WTC11 (cell line): Measurements from ENCODE around the gene CLEC12A. TPM values are rescaled to one million over a fixed set of nuclear protein-coding genes. Genes with fewer than 3 reads are reported as not detected.
"Not testable (repeated sequence)": the region's sequence is repeated elsewhere in the genome, so short reads cannot be mapped to it uniquely, and the experiment has no call there.

ENCODE experiments used
- ATAC-seq: fragments of 200-7000 bp; cut with Tn5 transposase; 2 replicates; pipeline ENCODE4 v1.10.0; 2021; ENCODE audit warnings: mild to moderate bottlenecking, moderate library complexity
- CTCF ChIA-PET: fragments of 300-600 bp; sonication (Branson Sonifier 250); formaldehyde crosslinking; loops from one replicate; lab custom pipeline; 2021; ENCODE audit warnings: antibody characterized with exemption; lab: Charles Lee
- POLR2A ChIA-PET: fragments of 350-600 bp; sonication (Branson Sonifier 250); formaldehyde crosslinking; loops from one replicate; lab custom pipeline; 2021; ENCODE audit warnings: antibody characterized with exemption; lab: Charles Lee
- DNase-seq: peaks from one replicate; pipeline ENCODE4 v3.0.0; 2021; ENCODE audit warnings: low spot score
- H3K27ac Mint-ChIP-seq: 2 replicates; pipeline ENCODE4 v1.8.0; 2021; ENCODE audit warnings: mixed read lengths
- H3K27me3 Mint-ChIP-seq: 2 replicates; pipeline ENCODE4 v1.8.0; 2021; ENCODE audit warnings: low read depth, mild to moderate bottlenecking, moderate library complexity, mixed read lengths
- H3K36me3 Mint-ChIP-seq: 2 replicates; pipeline ENCODE4 v1.8.0; 2021; ENCODE audit warnings: mixed read lengths
- H3K4me1 Mint-ChIP-seq: 2 replicates; pipeline ENCODE4 v1.8.0; 2022; ENCODE audit warnings: mixed read lengths
- H3K4me3 Mint-ChIP-seq: 2 replicates; pipeline ENCODE4 v1.8.0; 2021; ENCODE audit warnings: mild to moderate bottlenecking, moderate library complexity, mixed read lengths
- H3K9me3 Mint-ChIP-seq: 2 replicates; pipeline ENCODE4 v1.8.0; 2021; ENCODE audit warnings: mixed read lengths
- ARID4B ChIP-seq: sonication (generic); formaldehyde crosslinking; IDR thresholded peaks from 2 replicates; pipeline ENCODE4 v1.8.0; 2023; ENCODE audit warnings: missing genetic modification reagents, mild to moderate bottlenecking, borderline replicate concordance
- CREM ChIP-seq: sonication (generic); formaldehyde crosslinking; IDR thresholded peaks from 2 replicates; pipeline ENCODE4 v1.8.1; 2022; ENCODE audit warnings: mild to moderate bottlenecking, missing genetic modification reagents, moderate library complexity
- ELF4 ChIP-seq: sonication (generic); formaldehyde crosslinking; IDR thresholded peaks from 2 replicates; pipeline ENCODE4 v1.8.1; 2022; ENCODE audit warnings: low read depth, mild to moderate bottlenecking, moderate library complexity, missing genetic modification reagents
- EMX1 ChIP-seq: fragments of 250-450 bp; sonication (Bioruptor Pico); IDR thresholded peaks from 2 replicates; pipeline ENCODE4 v1.8.0; 2021; ENCODE audit warnings: mild to moderate bottlenecking
- ETV6 ChIP-seq: sonication (generic); formaldehyde crosslinking; IDR thresholded peaks from 2 replicates; pipeline ENCODE4 v1.8.1; 2022; ENCODE audit warnings: mild to moderate bottlenecking, missing genetic modification reagents
- GABPB1 ChIP-seq: sonication (generic); formaldehyde crosslinking; IDR thresholded peaks from 2 replicates; pipeline ENCODE4 v1.8.1; 2023; ENCODE audit warnings: mild to moderate bottlenecking, missing genetic modification reagents
- IRF1 ChIP-seq: sonication (generic); formaldehyde crosslinking; IDR thresholded peaks from 2 replicates; pipeline ENCODE4 v1.8.0; 2023; ENCODE audit warnings: missing genetic modification reagents
- MAX ChIP-seq: sonication (generic); formaldehyde crosslinking; IDR thresholded peaks from 2 replicates; pipeline ENCODE4 v1.8.0; 2022; ENCODE audit warnings: mild to moderate bottlenecking, missing genetic modification reagents
- PRDM15 ChIP-seq: sonication (generic); formaldehyde crosslinking; IDR thresholded peaks from 2 replicates; pipeline ENCODE4 v1.8.0; 2022; ENCODE audit warnings: missing genetic modification reagents
- ZBTB43 ChIP-seq: sonication (generic); formaldehyde crosslinking; IDR thresholded peaks from 2 replicates; pipeline ENCODE4 v1.8.1; 2023; ENCODE audit warnings: mild to moderate bottlenecking, missing genetic modification reagents
- ZNF138 ChIP-seq: sonication (generic); formaldehyde crosslinking; conservative IDR thresholded peaks from 2 replicates; pipeline ENCODE4 v1.8.1; 2022; ENCODE audit warnings: mild to moderate bottlenecking, moderate library complexity, missing genetic modification reagents
- ZSCAN18 ChIP-seq: fragments of 250-450 bp; sonication (Bioruptor Pico); IDR thresholded peaks from 2 replicates; pipeline ENCODE4 v2.1.2; 2022; ENCODE audit warnings: mild to moderate bottlenecking, moderate library complexity
- total RNA-seq: library from RNA; stranded (reverse); gene quantifications from 3 replicates; pipeline ENCODE4 v1.2.3, GENCODE V29; 2021

CLEC12A gene
- total RNA-seq, 1 experiment from 2014 or later, result not detected

- no peak for TF ChIP-seq PRDM15 (CRISPR knock-in tag)
- TF ChIP-seq IRF1 (CRISPR knock-in tag), result no peak
- no peak for TF ChIP-seq ARID4B (CRISPR knock-in tag)
- no peak for TF ChIP-seq MAX
- no peak for TF ChIP-seq CREM (CRISPR knock-in tag)
- no peak for TF ChIP-seq GABPB1 (CRISPR knock-in tag)
These were observed 4.4 kb downstream of the CLEC12A start (continued) for GRCh38 chr12:9975614-9976013.

- H3K4me3 Mint-ChIP-seq, H3K4me1 Mint-ChIP-seq, POLR2A ChIA-PET, ATAC-seq, DNase-seq, CTCF ChIA-PET, H3K27me3 Mint-ChIP-seq, H3K27ac Mint-ChIP-seq: not testable (repeated sequence)
- peaks cover 29% of the 10 kb centered on the region for H3K36me3 Mint-ChIP-seq
- H3K9me3 Mint-ChIP-seq, result peaks cover 39% of the 10 kb centered on the region
These were observed 5.4 kb downstream of the CLEC12A start for GRCh38 chr12:9976626-9977025.

GRCh38 chr12:9977916-9978315, 6.7 kb downstream of the CLEC12A start:
- POLR2A ChIA-PET, result no interaction called here

More at GRCh38 chr12:9977916-9978315, 6.7 kb downstream of the CLEC12A start:
- H3K4me1 Mint-ChIP-seq, result peaks cover 9% of the 10 kb centered on the region
- DNase-seq (no peak), ATAC-seq (no peak)
- peaks cover 29% of the 10 kb centered on the region for H3K36me3 Mint-ChIP-seq
- no peak overlapping the region for H3K4me3 Mint-ChIP-seq
- H3K9me3 Mint-ChIP-seq, result peaks cover 39% of the 10 kb centered on the region
- H3K27ac Mint-ChIP-seq, result no peak overlapping the region
- no peak for TF ChIP-seq CREM (CRISPR knock-in tag)
- no peak for TF ChIP-seq ZSCAN18
- no peak for TF ChIP-seq ELF4 (CRISPR knock-in tag)
- TF ChIP-seq ETV6, result no peak
- no peak for TF ChIP-seq EMX1 (CRISPR knock-in tag)
- TF ChIP-seq ZNF138 (CRISPR knock-in tag), result no peak
- no peak for TF ChIP-seq ZBTB43 (CRISPR knock-in tag)
- CTCF ChIA-PET, result no interaction called here
- peaks cover 5% of the 10 kb centered on the region; the same call in 1 of the 2 replicates for H3K27me3 Mint-ChIP-seq
